Pancreas (tissue), 10 donors: ENCODE measurements around the gene POLN. TPM values are rescaled to one million over a fixed set of nuclear protein-coding genes. Genes with fewer than 3 reads are reported as not detected.

Experiments
- ATAC-seq, 4 donors: fragments of 200-7000 bp; cut with Tn5 transposase; one replicate each; pipeline versions ENCODE4 v1.8.0 to v1.9.1; 2020; ENCODE audit warnings: mild to moderate bottlenecking in 4 of 4, moderate library complexity in 4 of 4
- DNase-seq, 6 donors: peaks; one replicate each; pipeline ENCODE4 v3.0.0-alpha.2; 2020
- FAIRE-seq: peaks from 2 replicates; lab custom pipeline; 2012; peaks lifted over from hg19 to GRCh38; lab: Jason Lieb, UNC
- H3K27ac ChIP-seq, 4 donors: fragments of 200-600 bp; sonication (generic); 1 replicate in 3 of 4; 2 replicates in 1 of 4; pipeline versions ENCODE4 v1.5.0 to v1.8.0; 2020
- H3K27me3 ChIP-seq, 4 donors: fragments of 200-600 bp; one replicate each; pipeline ENCODE4 v1.8.0; 2021
- H3K36me3 ChIP-seq, 3 donors: fragments of 200-600 bp; sonication (generic) in 1 of 3; one replicate each; pipeline versions ENCODE4 v1.5.0 to v1.8.0; 2020 to 2021
- H3K4me1 ChIP-seq, 3 donors: fragments of 200-600 bp; one replicate each; pipeline ENCODE4 v1.8.0; 2021
- H3K4me3 ChIP-seq, 4 donors: fragments of 200-600 bp; sonication (generic) in 2 of 4; one replicate each; pipeline versions ENCODE4 v1.5.0 to v1.8.0; 2020 to 2021
- H3K9me3 ChIP-seq, 4 donors: fragments of 200-600 bp; one replicate each; pipeline ENCODE4 v1.8.0; 2021
- CTCF ChIP-seq, 4 donors: fragments of 200-600 bp; sonication (generic) in 3 of 4; IDR thresholded peaks; one replicate each; pipeline versions ENCODE4 v1.5.0 to v1.8.0; 2021; ENCODE audit warnings: antibody characterized with exemption in 4 of 4
- WGBS, 2 donors: extraction: QIAGEN DNeasy Blood & Tissue Kit; methylation state at CpG; one replicate each; pipeline ENCODE4 v1.1.7; 2013; 5-methylcytosine and 5-hydroxymethylcytosine counted together
- intact Hi-C, 3 donors: fragments of 100-400 bp; cut with DNase I; formaldehyde crosslinking; loops; one replicate each; pipeline versions ENCODE4 v1.11.1 to v1.14.2; 2022
- polyA plus RNA-seq, 2 donors: library from polyadenylated mRNA; stranded (reverse); fragments of 200-250 nt; gene quantifications; one replicate each; pipeline ENCODE4 v1.2.3, GENCODE V29; 2013
- total RNA-seq, 6 donors: library from RNA; stranded (reverse); fragmentation: NEBNext Ultra II Directional in 4 of 6; extraction: Animal tissue kit (Norgen Biotek cat#: 25700) in 4 of 6; gene quantifications; one replicate each; pipeline versions ENCODE4 v1.2.1 to v1.2.4, GENCODE V29; 2021 to 2023
- donor health status: healthy with polysubstance abuse.
- donor health status: DM: no; HTN: no; CAD: no; lungs with moderate emphysema.
- donor health status: DM: no; HTN: no; CAD: no.
- donor health status: control.
- donor health status: control.
- donor health status: Bipolar disorder and iron deficiency.
- donor health status: DM: yes; HTN: yes; CAD: no.
- donor health status: DM: no; HTN: no; CAD: no.
- donor health status: DM: no; HTN: no; CAD: no.
- donor health status: DM: yes; HTN: yes; CAD: no.

The POLN gene
- total and polyA plus RNA-seq, 8 donors, result 0.95 to 3.6 (median 1.9) TPM

DNA sequence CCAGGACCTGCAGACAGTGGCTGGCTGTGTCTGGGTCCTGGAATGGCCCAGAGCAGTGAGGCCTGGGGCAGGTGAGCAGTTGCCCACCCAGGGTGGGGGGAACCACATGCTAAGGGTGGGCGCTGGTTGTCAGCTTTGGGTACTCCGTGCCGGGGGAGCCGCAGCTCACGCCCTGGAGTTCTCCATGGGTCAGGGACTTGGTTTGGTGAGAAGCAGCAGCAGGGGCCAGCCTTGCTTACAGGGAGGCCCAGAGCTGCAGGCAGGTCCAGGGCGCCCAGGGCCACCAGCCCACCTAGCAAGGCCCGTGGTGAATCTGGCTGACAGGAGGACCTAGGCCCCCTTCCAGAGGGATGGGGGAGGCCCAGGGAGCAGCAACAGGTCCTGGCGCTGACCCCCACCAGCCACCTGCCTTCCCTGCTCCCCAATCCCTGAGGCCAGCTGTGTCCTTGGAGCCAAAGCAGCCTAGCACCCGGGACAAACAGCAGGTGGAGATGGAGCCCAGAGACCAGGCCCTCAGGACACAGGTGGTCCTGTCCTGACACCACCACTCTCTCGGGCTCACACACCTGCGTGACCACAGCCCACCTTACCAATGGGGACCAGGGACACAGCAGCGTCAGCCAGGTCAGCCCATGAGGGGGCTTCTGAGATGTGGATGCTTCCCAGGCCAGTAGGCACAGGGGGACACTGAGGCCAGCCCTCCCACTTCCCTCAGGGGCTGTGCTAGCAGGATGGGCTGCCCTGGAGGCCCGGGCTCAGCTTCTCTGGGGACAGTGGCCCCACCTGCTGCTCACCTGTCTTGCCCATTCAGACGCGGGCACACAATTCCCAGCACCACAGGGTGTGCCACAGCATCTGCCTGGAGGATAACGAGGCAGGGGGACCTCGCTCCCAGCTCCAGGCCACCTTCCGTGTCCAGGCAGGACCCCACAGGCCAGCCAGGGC lies 16.4 kb upstream of the POLN start:
- intact Hi-C loops, result no loop called here
- no peak for FAIRE-seq
- 82 to 86% methylated on average over 17 to 18 of the region's 18 CpGs for WGBS, 2 donors

GRCh38 chr4:2257361-2258081 lies 15.6 kb upstream of the POLN start:
- Histone ChIP-seq H3K27me3 (no peaks in the 10 kb centered on the region), H3K9me3 (no peaks in the 10 kb centered on the region), H3K4me3 (no peak overlapping the region), H3K4me1 (peaks cover 0 to 13% (median 12%) of the 10 kb centered on the region in 3 donors), H3K27ac (peak overlapping the region in 2 of 4 donors; percentile 39 to 63), H3K36me3 (no peaks in the 10 kb centered on the region)
- no peak for TF ChIP-seq CTCF (IDR thresholded peaks at IDR 0.05)
- 81 to 88% methylated on average over 14 of the region's 14 CpGs for WGBS, 2 donors
- DNase-seq (peak; percentile 2 to 60 (median 18)), FAIRE-seq (no peak), ATAC-seq (no peak)
- intact Hi-C loops, result no loop called here

More for the DNA sequence above, 16.4 kb upstream of the POLN start:
- Histone ChIP-seq H3K4me1 (peaks cover 0 to 17% (median 12%) of the 10 kb centered on the region in 3 donors), H3K4me3 (no peak overlapping the region), H3K36me3 (no peaks in the 10 kb centered on the region), H3K27me3 (no peaks in the 10 kb centered on the region), H3K9me3 (no peaks in the 10 kb centered on the region), H3K27ac (no peak overlapping the region)
- DNase-seq, result peak in 5 of 6 donors; percentile 2 to 73 (median 14)
- no peak for TF ChIP-seq CTCF (IDR thresholded peaks at IDR 0.05)
- no peak for ATAC-seq

DNA sequence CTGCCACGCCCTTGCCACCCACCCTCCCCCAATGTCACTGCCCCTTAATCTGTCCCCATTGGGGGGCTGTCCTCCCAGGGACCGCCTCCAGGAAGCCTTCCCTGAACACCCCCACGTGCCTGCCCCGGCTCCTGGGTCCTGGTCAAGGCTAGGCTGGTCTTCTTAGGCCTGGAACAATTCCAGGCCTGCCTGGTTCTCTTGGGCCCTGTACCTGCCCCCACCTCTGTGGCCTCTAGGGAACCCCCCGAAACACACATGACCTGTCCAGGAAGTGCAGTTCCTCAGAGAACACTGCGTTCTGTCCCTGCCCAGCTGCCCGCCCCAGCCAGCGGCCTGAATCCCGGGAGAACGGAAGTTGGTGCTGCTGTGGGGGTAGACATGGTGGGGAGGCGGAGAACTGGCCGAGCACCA lies 14.9 kb upstream of the POLN start:
- ATAC-seq (peak in 1 of 4 donors; percentile 5), DNase-seq (peak; percentile 14 to 67 (median 36)), FAIRE-seq (no peak)
- Histone ChIP-seq H3K4me1 (peaks cover 0 to 13% (median 12%) of the 10 kb centered on the region in 3 donors), H3K27ac (peak overlapping the region; percentile 39 to 63 (median 50)), H3K36me3 (peaks cover 0 to under 1% (median 0%) of the 10 kb centered on the region in 3 donors), H3K27me3 (no peaks in the 10 kb centered on the region), H3K4me3 (no peak overlapping the region), H3K9me3 (no peaks in the 10 kb centered on the region)
- no peak for TF ChIP-seq CTCF (IDR thresholded peaks at IDR 0.05)
- 75% methylated on average over 12 of the region's 12 CpGs for WGBS, 2 donors
- intact Hi-C loops, result no loop called here

DNA sequence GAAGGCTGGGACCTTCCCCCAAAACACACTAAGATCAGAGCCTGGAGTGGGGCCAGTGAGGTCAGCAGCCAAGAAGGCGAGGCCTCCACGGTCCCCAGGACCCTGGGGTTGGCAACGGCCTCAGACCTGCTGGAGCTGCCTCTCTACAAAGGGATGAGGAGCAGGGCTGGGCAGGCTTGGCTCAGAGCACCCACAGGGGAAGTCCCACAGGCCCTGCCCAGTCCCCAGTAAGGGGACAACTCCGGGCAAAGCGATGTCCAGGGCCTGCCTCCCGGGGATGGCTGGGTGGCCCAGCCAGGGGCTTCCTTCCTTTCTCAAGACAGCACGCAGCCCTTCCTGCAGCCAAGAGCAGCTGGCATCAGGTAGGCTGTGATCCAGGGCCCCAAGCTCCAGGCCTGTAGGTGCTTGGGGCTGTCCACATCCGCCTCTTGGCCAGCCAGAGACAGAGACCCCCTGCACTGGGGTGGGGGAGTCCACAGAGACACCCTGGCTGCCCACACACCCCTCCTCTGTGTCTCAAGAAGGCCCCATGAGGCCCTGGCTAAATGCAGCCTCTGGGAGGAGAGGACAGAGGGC lies 14.3 kb upstream of the POLN start:
- DNase-seq (peak; percentile 7 to 79 (median 32)), ATAC-seq (peak in 3 of 4 donors; percentile 12 to 36 (median 13)), FAIRE-seq (no peak)
- Histone ChIP-seq H3K9me3 (no peaks in the 10 kb centered on the region), H3K27ac (peak overlapping the region; percentile 39 to 63 (median 50)), H3K27me3 (no peaks in the 10 kb centered on the region), H3K4me1 (peaks cover 0 to 13% (median 12%) of the 10 kb centered on the region in 3 donors), H3K4me3 (no peak overlapping the region), H3K36me3 (peaks cover 0 to 6% (median 0%) of the 10 kb centered on the region in 3 donors)
- TF ChIP-seq CTCF (IDR thresholded peaks at IDR 0.05), result no peak
- WGBS, 2 donors, result 59 to 63% methylated on average over 8 of the region's 8 CpGs
- intact Hi-C loops, result no loop called here
